C4-2B (cell line): Measurements from ENCODE around the gene ADCY9.

Experiments
- ZFX ChIP-seq: fragments of 450-650 bp; IDR thresholded peaks from 2 replicates; pipeline ENCODE4 v1.6.1; 2017
- TF ChIP-seq, protein P1 (sequence below): fragments of 450-650 bp; conservative IDR thresholded peaks from 2 replicates; pipeline ENCODE4 v1.5.1; 2017; ENCODE audit warnings: mild to moderate bottlenecking

DNA sequence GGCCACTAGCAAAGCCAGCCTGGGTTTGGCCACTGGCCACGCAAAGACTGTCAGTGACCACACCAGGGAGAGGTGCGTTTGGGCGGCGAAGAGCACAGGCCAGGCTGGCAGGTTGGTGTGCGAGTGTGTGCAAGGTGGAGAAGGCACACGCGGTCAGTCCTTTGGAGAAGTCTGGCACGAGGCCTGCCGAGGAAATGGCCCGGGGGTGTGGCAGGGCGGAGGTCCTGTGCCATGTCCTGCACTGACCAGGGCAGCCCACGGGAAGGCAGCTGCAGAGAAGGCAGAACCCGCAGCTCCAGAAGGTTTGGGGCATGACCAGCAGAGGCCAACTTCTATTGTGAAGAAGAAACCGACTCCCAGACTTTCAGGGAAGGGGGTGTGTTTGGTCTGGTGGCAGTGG is 90.8 kb downstream of the ADCY9 start:
- TF ChIP-seq, protein P1, sequence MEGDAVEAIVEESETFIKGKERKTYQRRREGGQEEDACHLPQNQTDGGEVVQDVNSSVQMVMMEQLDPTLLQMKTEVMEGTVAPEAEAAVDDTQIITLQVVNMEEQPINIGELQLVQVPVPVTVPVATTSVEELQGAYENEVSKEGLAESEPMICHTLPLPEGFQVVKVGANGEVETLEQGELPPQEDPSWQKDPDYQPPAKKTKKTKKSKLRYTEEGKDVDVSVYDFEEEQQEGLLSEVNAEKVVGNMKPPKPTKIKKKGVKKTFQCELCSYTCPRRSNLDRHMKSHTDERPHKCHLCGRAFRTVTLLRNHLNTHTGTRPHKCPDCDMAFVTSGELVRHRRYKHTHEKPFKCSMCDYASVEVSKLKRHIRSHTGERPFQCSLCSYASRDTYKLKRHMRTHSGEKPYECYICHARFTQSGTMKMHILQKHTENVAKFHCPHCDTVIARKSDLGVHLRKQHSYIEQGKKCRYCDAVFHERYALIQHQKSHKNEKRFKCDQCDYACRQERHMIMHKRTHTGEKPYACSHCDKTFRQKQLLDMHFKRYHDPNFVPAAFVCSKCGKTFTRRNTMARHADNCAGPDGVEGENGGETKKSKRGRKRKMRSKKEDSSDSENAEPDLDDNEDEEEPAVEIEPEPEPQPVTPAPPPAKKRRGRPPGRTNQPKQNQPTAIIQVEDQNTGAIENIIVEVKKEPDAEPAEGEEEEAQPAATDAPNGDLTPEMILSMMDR: no peak
- TF ChIP-seq ZFX: no peak
